Activated T-helper 1 cell treated with anti-CD3 and anti-CD28 coated beads, Interleukin-12 subunit alpha, Interleukin-12 subunit beta, Interleukin-2, Interleukin-4 antibody, amounts not matched to agents 30 ng/mL and 10 ng/mL and 1 ng/mL, durations not matched to agents 14 hours and 24 hours and 36 hours (primary cell): ENCODE results near the gene SMTN. TPM values are rescaled to one million over a fixed set of nuclear protein-coding genes. Genes with fewer than 3 reads are reported as not detected.

Source experiments
- DNase-seq: peaks from one replicate; pipeline ENCODE4 v3.0.0; 2021; ENCODE audit warnings: low spot score
- H3K27ac Mint-ChIP-seq: one replicate; pipeline ENCODE4 v1.8.0; 2021; ENCODE audit warnings: mild to moderate bottlenecking, mixed read lengths
- H3K27me3 Mint-ChIP-seq: one replicate; pipeline ENCODE4 v1.8.0; 2022; ENCODE audit warnings: mild to moderate bottlenecking, moderate library complexity, mixed read lengths; ENCODE audit not compliant: insufficient read depth
- H3K36me3 Mint-ChIP-seq: one replicate; pipeline ENCODE4 v1.8.0; 2021; ENCODE audit warnings: low read depth, mixed read lengths
- H3K4me1 Mint-ChIP-seq: one replicate; pipeline ENCODE4 v1.8.0; 2021; ENCODE audit warnings: low read depth, mixed read lengths
- H3K4me3 Mint-ChIP-seq: one replicate; pipeline ENCODE4 v1.8.0; 2021; ENCODE audit warnings: mild to moderate bottlenecking, moderate library complexity, mixed read lengths
- H3K9me3 Mint-ChIP-seq: one replicate; pipeline ENCODE4 v1.8.0; 2021; ENCODE audit warnings: mixed read lengths
- intact Hi-C: fragments of 100-400 bp; cut with micrococcal nuclease; formaldehyde crosslinking; loops from one replicate; pipeline ENCODE4 v1.15.1; 2024
- total RNA-seq: library from RNA; stranded (reverse); gene quantifications from 2 replicates; pipeline ENCODE4 v1.2.3, GENCODE V29; 2022

The SMTN gene
- total RNA-seq, 1 donor from 2014 or later = 13.7 TPM

GRCh38 chr22:31088233-31088986, 7.3 kb downstream of the SMTN start:
- no peak for DNase-seq
- H3K4me3 Mint-ChIP-seq = no peak overlapping the region
- H3K9me3 Mint-ChIP-seq = no peaks in the 10 kb centered on the region
- H3K36me3 Mint-ChIP-seq = no peaks in the 10 kb centered on the region
- peaks cover 11% of the 10 kb centered on the region for H3K4me1 Mint-ChIP-seq
- intact Hi-C loops = loop anchor here (10.0 kb wide), 1 partner anchor 856 kb away; the partner anchor contains the start of gene YWHAH
- H3K27ac Mint-ChIP-seq = no peak overlapping the region
- H3K27me3 Mint-ChIP-seq = no peaks in the 10 kb centered on the region

GRCh38 chr22:31089160-31090100, 8.3 kb downstream of the SMTN start:
- Mint-ChIP-seq H3K4me3 (no peak overlapping the region), H3K27me3 (no peaks in the 10 kb centered on the region), H3K27ac (no peak overlapping the region), H3K4me1 (peaks cover under 1% of the 10 kb centered on the region), H3K9me3 (no peaks in the 10 kb centered on the region), H3K36me3 (no peaks in the 10 kb centered on the region)
- no peak for DNase-seq
- intact Hi-C loops = loop anchor here (1.0 to 10.0 kb wide), 3 partner anchors 60 to 855 kb away; partner anchors contain the start of gene YWHAH

- Mint-ChIP-seq H3K4me1 (no peaks in the 10 kb centered on the region), H3K27me3 (no peaks in the 10 kb centered on the region), H3K27ac (no peak overlapping the region), H3K9me3 (no peaks in the 10 kb centered on the region), H3K4me3 (no peak overlapping the region), H3K36me3 (no peaks in the 10 kb centered on the region)
- intact Hi-C loops = no loop called here
- DNase-seq = no peak
Measured at GRCh38 chr22:31090217-31091085, 9.3 kb downstream of the SMTN start.

GRCh38 chr22:31091106-31091975, 10.2 kb downstream of the SMTN start:
- Mint-ChIP-seq H3K27me3 (no peaks in the 10 kb centered on the region), H3K36me3 (peaks cover 4% of the 10 kb centered on the region), H3K27ac (no peak overlapping the region), H3K9me3 (no peaks in the 10 kb centered on the region), H3K4me1 (no peaks in the 10 kb centered on the region), H3K4me3 (no peak overlapping the region)
- DNase-seq = no peak
- intact Hi-C loops = no loop called here

GRCh38 chr22:31092161-31092560, 11.0 kb downstream of the SMTN start:
- H3K27ac Mint-ChIP-seq = no peak overlapping the region
- H3K36me3 Mint-ChIP-seq = peaks cover 4% of the 10 kb centered on the region
- H3K4me3 Mint-ChIP-seq = no peak overlapping the region
- H3K9me3 Mint-ChIP-seq = no peaks in the 10 kb centered on the region
- no peaks in the 10 kb centered on the region for H3K27me3 Mint-ChIP-seq
- DNase-seq = no peak
- intact Hi-C loops = no loop called here
- no peaks in the 10 kb centered on the region for H3K4me1 Mint-ChIP-seq

GRCh38 chr22:31093086-31093850, 12.2 kb downstream of the SMTN start:
- peaks cover 4% of the 10 kb centered on the region for H3K36me3 Mint-ChIP-seq
- no peak overlapping the region for H3K4me3 Mint-ChIP-seq
- intact Hi-C loops = no loop called here
- H3K4me1 Mint-ChIP-seq = no peaks in the 10 kb centered on the region
- H3K27ac Mint-ChIP-seq = no peak overlapping the region
- no peak for DNase-seq
- H3K27me3 Mint-ChIP-seq = no peaks in the 10 kb centered on the region
- H3K9me3 Mint-ChIP-seq = no peaks in the 10 kb centered on the region

- intact Hi-C loops = no loop called here
- no peak overlapping the region for H3K27ac Mint-ChIP-seq
- no peak for DNase-seq
- no peaks in the 10 kb centered on the region for H3K4me1 Mint-ChIP-seq
- no peak overlapping the region for H3K4me3 Mint-ChIP-seq
- H3K36me3 Mint-ChIP-seq = peaks cover 4% of the 10 kb centered on the region
- no peaks in the 10 kb centered on the region for H3K9me3 Mint-ChIP-seq
- no peaks in the 10 kb centered on the region for H3K27me3 Mint-ChIP-seq
Measured at GRCh38 chr22:31094021-31094551, 13.0 kb downstream of the SMTN start.

- Mint-ChIP-seq H3K36me3 (peaks cover 4% of the 10 kb centered on the region), H3K4me1 (no peaks in the 10 kb centered on the region), H3K27me3 (no peaks in the 10 kb centered on the region), H3K4me3 (no peak overlapping the region), H3K9me3 (no peaks in the 10 kb centered on the region), H3K27ac (no peak overlapping the region)
- DNase-seq = no peak
- intact Hi-C loops = no loop called here
Measured at GRCh38 chr22:31094741-31095140, 13.6 kb downstream of the SMTN start.

- Mint-ChIP-seq H3K27ac (peak overlapping the region; percentile 1), H3K36me3 (peaks cover 4% of the 10 kb centered on the region), H3K4me1 (no peaks in the 10 kb centered on the region), H3K27me3 (no peaks in the 10 kb centered on the region), H3K9me3 (no peaks in the 10 kb centered on the region), H3K4me3 (no peak overlapping the region)
- no peak for DNase-seq
- intact Hi-C loops = no loop called here
Measured at GRCh38 chr22:31095637-31096249, 14.6 kb downstream of the SMTN start.

GRCh38 chr22:31096657-31097279, 15.7 kb downstream of the SMTN start:
- Mint-ChIP-seq H3K27me3 (no peaks in the 10 kb centered on the region), H3K9me3 (no peaks in the 10 kb centered on the region)

More at GRCh38 chr22:31096657-31097279, 15.7 kb downstream of the SMTN start:
- Mint-ChIP-seq H3K36me3 (peaks cover 4% of the 10 kb centered on the region), H3K27ac (no peak overlapping the region), H3K4me3 (no peak overlapping the region), H3K4me1 (no peaks in the 10 kb centered on the region)
- no peak for DNase-seq
- intact Hi-C loops = no loop called here
